ENCODE data around the gene ABLIM3. TPM values are rescaled to one million over a fixed set of nuclear protein-coding genes. Genes with fewer than 3 reads are reported as not detected.

ABLIM3 gene
- total RNA-seq, 2 donors from 2014 or later: 0.14 to 0.19 TPM

DNA sequence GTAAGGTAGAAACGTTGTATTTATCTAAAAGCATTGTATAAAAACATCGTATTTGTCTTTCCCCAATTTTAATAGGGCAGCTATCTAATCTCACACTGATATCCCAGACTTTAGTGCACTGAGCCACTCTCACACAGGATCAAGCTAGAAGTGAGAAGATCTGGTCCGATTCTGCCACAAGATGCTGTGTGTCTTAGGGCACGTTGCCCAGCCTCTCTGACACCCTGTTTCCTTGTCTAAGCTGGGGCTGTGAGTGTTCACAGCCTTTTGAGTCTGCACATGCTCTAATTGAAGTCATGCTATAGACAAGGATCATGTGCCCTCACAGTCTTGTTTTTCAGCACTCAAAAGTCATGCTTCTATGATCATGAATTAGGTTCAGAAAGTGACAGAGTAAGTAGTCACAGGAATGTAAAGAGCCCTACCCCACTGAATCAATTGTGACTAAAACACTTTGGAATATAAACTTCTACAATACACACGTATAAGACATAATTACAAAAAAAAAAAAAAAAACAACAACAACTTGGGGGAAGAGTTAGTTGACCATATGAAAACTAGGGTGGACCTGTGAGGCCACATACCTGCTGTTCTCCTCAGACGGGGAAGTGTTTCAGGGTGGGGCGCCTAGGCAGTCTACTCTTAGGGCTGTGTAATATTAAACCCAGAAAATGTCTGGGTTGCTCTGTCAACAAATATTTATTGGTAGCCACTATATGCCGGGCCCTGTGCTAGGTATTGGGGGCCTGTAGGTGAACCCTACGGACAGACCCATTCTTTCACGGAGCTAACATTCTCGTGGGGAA lies 893 bp upstream of the ABLIM3 start:
- Mint-ChIP-seq H3K9me3 (no peaks in the 10 kb centered on the region), H3K27ac (no peak overlapping the region), H3K27me3 (ENCODE audit: low read depth) (peaks cover 18% of the 10 kb centered on the region), H3K36me3 (ENCODE audit: insufficient read depth in 2 of 2) (no peaks in the 10 kb centered on the region), H3K4me3 (peak overlapping the region in 1 of 2 donors; percentile 51), H3K4me1 (ENCODE audit: low read depth) (no peaks in the 10 kb centered on the region)
- ATAC-seq (replicated peaks in 1 of 2) (no peak), DNase-seq (no peak)

DNA sequence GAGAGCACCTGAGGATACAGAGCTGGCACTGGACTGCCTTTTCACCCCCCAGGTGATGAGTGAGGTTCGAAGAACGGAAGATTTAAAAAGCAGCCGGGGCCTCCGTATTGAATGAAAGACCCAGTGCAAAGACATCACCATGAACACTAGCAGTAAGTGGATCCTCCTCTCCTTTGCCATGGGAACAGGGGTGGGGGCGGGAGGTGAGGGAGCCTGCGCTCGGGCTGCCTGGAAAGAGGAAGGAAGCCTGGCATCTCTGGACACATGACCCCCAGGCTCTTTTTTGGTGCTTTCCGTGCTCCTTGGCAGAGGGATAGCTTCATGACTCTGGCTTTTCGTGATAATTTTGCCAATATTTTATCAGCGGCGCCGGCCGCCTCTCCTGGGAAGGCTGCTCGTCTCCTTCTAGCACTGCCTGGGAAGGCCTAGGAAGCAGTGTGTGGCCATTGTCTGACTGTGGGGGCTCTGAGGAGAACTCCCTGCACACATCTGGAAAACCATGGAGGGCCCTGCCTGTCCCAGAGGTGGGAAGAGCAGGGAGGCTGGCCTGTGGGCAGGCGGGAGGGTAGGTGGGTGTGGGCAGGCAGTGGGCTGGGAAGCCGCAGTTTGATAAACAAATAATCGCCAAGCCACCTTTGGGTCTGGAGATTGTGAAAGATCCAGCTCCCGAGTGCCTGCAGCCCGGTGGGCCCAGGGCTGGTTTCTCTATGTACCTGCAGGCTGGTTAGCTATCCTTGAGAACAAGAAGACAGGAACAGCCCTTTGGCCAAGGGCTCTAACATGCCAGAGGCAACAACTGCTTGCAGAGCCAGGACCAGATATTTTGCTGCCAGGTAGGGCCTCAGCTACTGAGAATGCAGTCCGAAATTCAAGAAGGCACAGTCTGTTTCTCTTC lies 911 bp downstream of the ABLIM3 start:
- DNase-seq (no peak), ATAC-seq (replicated peaks in 1 of 2) (no peak)
- H3K4me3 Mint-ChIP-seq: peak overlapping the region; percentile 72 to 73
- H3K27me3 Mint-ChIP-seq (ENCODE audit: low read depth): peaks cover 5% of the 10 kb centered on the region
- no peaks in the 10 kb centered on the region for H3K36me3 Mint-ChIP-seq (ENCODE audit: insufficient read depth in 2 of 2)
- H3K27ac Mint-ChIP-seq: no peak overlapping the region
- H3K4me1 Mint-ChIP-seq (ENCODE audit: low read depth): no peaks in the 10 kb centered on the region
- peaks cover 0 to 2% of the 10 kb centered on the region in 2 donors for H3K9me3 Mint-ChIP-seq

DNA sequence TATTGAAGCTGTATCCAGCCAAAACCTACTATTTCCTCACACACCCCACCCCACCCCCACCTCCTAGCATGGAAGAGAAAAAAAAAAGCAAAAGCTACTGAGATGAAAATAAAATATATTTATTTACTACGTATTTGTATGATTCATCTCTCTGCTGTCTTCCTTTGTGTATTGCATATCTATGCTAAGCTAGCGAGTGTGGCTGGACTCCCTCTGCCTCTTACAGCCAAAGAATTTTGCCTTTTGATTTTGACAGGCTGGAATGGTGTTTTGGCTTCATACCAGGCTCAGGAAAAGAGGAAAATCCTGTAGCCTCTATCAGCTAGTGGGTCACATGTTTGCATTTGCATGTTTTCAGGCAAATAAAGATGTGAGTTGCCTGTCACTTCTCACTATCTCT lies 2.2 kb downstream of the ABLIM3 start:
- H3K9me3 Mint-ChIP-seq: peaks cover 0 to 2% of the 10 kb centered on the region in 2 donors

DNA sequence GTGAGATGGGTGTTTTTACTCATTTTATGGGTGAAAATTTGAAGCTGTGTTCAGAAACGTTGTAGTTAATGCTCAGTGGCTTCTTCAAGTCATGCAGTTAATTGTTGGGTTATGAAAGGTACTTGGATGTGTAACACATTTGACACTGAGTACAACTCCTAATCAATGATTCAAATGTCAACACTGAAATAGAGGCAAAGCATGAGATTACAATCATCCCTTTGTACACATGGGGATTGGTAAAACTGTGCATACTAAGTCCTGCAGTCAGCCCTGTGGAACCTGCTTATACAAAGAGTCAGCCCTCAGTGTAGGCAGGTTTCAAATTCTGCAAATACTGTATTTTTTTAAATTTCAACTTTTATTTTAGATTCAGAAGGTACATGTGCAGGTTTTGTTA lies 3.3 kb downstream of the ABLIM3 start:
- Mint-ChIP-seq H3K9me3 (peaks cover 0 to 2% of the 10 kb centered on the region in 2 donors), H3K27ac (no peak overlapping the region), H3K4me1 (ENCODE audit: low read depth) (no peaks in the 10 kb centered on the region), H3K4me3 (no peak overlapping the region), H3K27me3 (ENCODE audit: low read depth) (peaks cover 5% of the 10 kb centered on the region), H3K36me3 (ENCODE audit: insufficient read depth in 2 of 2) (no peaks in the 10 kb centered on the region)
- ATAC-seq (replicated peaks in 1 of 2): no peak
- DNase-seq: no peak

More for the DNA sequence above, 2.2 kb downstream of the ABLIM3 start:
- peaks cover 5% of the 10 kb centered on the region for H3K27me3 Mint-ChIP-seq (ENCODE audit: low read depth)
- no peak overlapping the region for H3K27ac Mint-ChIP-seq
- H3K4me3 Mint-ChIP-seq: no peak overlapping the region
- no peaks in the 10 kb centered on the region for H3K4me1 Mint-ChIP-seq (ENCODE audit: low read depth)
- ATAC-seq (replicated peaks in 1 of 2) (no peak), DNase-seq (no peak)
- H3K36me3 Mint-ChIP-seq (ENCODE audit: insufficient read depth in 2 of 2): no peaks in the 10 kb centered on the region

DNA sequence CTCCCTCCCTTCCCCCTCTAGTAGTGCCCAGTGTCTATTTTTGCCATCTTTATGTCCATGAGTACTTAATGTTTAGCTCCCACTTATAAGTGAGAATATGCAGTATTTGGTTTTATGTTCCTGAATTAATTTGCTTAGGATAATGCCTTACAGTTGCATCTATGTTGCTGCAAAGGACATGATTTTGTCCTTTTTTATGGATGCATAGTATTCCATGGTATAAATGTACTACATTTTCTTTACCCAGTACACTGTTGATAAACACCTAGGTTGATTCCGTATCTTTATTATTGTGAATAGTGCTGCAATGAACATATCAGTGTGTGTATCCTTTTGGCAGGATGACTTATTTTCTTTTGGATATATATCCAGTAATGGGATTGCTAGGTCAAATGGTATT lies 3.8 kb downstream of the ABLIM3 start:
- Mint-ChIP-seq H3K4me3 (no peak overlapping the region), H3K36me3 (ENCODE audit: insufficient read depth in 2 of 2) (no peaks in the 10 kb centered on the region), H3K4me1 (ENCODE audit: low read depth) (no peaks in the 10 kb centered on the region), H3K9me3 (peaks cover 0 to 2% of the 10 kb centered on the region in 2 donors), H3K27me3 (ENCODE audit: low read depth) (peaks cover 5% of the 10 kb centered on the region), H3K27ac (no peak overlapping the region)
- no peak for DNase-seq
- no peak for ATAC-seq (replicated peaks in 1 of 2)

DNA sequence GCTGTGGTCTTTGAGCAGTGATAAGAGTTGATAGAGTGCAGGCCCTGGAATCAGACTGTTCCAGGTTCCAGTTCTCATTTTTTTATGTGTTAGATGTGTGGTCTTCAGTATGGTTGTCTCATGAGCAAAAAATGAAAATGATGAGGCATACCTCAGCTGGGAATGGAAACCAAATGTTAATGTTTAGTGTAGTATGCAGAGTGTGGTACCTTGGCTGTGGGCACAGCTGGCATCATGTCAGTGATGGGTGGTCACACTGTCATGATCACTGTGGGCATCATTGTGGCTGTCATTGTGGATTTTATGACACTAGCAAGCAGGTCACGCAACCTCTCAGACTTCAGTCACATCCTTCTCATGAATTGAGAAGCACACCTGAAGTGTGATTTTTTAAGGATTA lies 6.4 kb downstream of the ABLIM3 start:
- peak in 1 of 2 donors; percentile 8 for DNase-seq
- no peak overlapping the region for H3K4me3 Mint-ChIP-seq
- H3K27ac Mint-ChIP-seq: no peak overlapping the region
- H3K4me1 Mint-ChIP-seq (ENCODE audit: low read depth): no peaks in the 10 kb centered on the region
- peak; percentile 65 to 67 for ATAC-seq (replicated peaks in 1 of 2)
- H3K36me3 Mint-ChIP-seq (ENCODE audit: insufficient read depth in 2 of 2): no peaks in the 10 kb centered on the region
- peaks cover 0 to 2% of the 10 kb centered on the region in 2 donors for H3K9me3 Mint-ChIP-seq
- H3K27me3 Mint-ChIP-seq (ENCODE audit: low read depth): no peaks in the 10 kb centered on the region

DNA sequence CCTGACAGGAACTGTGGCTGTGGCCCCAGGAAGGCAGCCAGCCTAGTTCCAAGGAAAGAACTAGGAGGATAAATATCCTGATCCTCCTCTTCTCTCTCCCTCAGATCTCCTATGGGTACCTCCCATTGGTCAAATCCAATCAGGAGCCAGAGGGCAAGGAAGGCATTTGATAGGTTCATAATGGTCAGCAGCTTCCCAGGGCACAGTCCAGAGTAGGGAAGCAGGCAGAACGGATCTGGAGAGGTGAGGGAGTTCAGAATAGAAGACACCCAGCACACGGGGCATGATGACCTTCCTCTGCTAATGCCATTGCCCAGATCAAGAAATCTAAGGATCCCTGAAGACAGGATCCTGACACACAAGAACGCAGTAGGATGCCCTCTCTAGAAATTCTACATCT lies 8.6 kb downstream of the ABLIM3 start:
- H3K9me3 Mint-ChIP-seq: peaks cover 0 to 2% of the 10 kb centered on the region in 2 donors
- H3K4me1 Mint-ChIP-seq (ENCODE audit: low read depth): no peaks in the 10 kb centered on the region
- DNase-seq: no peak
- H3K36me3 Mint-ChIP-seq (ENCODE audit: insufficient read depth in 2 of 2): no peaks in the 10 kb centered on the region
- ATAC-seq (replicated peaks in 1 of 2): no peak
- no peak overlapping the region for H3K27ac Mint-ChIP-seq
- no peak overlapping the region for H3K4me3 Mint-ChIP-seq
- H3K27me3 Mint-ChIP-seq (ENCODE audit: low read depth): no peaks in the 10 kb centered on the region

DNA sequence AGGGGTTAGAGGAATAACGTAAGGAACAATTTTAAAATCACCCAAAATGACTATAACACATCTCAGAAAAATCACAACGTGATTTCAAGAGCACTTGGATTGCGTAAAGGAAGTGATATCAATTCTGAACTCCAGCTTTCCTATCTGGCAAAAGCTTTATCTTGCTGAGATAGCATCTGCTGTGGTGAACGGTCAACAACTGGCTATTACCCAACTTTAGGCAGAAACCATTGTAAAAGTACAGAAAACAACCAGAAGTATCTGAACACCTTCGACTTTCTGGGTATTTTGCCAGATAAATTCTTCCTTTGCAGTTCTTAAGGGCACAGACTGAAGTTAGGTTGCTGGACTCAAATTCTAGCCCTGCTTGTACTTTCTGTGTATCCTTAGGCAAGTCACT lies 9.2 kb downstream of the ABLIM3 start:
- Mint-ChIP-seq H3K9me3 (peaks cover 0 to 2% of the 10 kb centered on the region in 2 donors), H3K27me3 (ENCODE audit: low read depth) (no peaks in the 10 kb centered on the region), H3K36me3 (ENCODE audit: insufficient read depth in 2 of 2) (no peaks in the 10 kb centered on the region), H3K4me3 (no peak overlapping the region), H3K4me1 (ENCODE audit: low read depth) (no peaks in the 10 kb centered on the region), H3K27ac (no peak overlapping the region)
- ATAC-seq (replicated peaks in 1 of 2): no peak
- DNase-seq: no peak

DNA sequence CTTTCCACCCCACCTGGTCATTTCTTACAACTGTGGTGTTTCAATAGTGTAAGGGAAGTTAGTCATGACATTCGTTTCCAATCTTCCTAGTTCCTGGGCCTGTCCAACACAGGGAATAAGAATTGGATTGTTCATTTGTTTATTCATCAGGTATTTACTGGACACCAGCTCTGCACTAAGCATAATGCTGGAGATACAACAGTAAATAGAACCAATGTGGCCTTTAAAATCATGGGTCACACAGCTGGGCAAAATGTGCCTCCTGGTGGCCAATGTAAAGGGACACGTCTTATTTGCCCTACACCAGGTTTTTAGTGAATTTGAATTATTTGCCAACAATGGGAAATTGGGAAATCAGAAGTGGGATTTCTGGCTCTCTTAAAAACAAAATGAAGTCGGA lies 10.4 kb downstream of the ABLIM3 start:
- Mint-ChIP-seq H3K27me3 (ENCODE audit: low read depth) (no peaks in the 10 kb centered on the region), H3K4me3 (no peak overlapping the region), H3K4me1 (ENCODE audit: low read depth) (peaks cover 4% of the 10 kb centered on the region), H3K27ac (no peak overlapping the region), H3K9me3 (no peaks in the 10 kb centered on the region), H3K36me3 (ENCODE audit: insufficient read depth in 2 of 2) (no peaks in the 10 kb centered on the region)
- ATAC-seq (replicated peaks in 1 of 2) (no peak), DNase-seq (no peak)

DNA sequence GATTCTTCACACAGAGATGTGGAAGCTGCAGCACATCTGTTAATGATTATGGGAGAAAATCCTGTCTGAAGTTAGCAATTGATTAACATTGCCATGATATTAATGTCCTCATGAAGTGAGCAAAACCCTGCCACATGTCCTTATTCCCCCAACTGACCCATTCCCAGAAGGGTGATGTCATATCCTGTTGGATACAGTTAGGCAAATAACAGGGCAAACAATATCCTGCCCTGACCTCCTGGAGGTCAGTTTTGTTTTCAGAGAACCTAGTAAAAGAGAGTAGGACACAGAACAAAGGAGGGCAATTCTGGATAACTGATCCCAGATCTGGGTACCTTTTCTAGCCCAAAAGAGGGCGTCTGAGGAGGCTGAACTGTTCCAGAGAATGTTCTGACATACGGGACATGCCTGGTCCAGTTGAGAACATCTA lies 11.0 kb downstream of the ABLIM3 start:
- Mint-ChIP-seq H3K4me1 (ENCODE audit: low read depth) (peaks cover 5% of the 10 kb centered on the region), H3K27me3 (ENCODE audit: low read depth) (no peaks in the 10 kb centered on the region), H3K36me3 (ENCODE audit: insufficient read depth in 2 of 2) (no peaks in the 10 kb centered on the region), H3K27ac (no peak overlapping the region), H3K4me3 (no peak overlapping the region), H3K9me3 (no peaks in the 10 kb centered on the region)
- no peak for ATAC-seq (replicated peaks in 1 of 2)
- no peak for DNase-seq

DNA sequence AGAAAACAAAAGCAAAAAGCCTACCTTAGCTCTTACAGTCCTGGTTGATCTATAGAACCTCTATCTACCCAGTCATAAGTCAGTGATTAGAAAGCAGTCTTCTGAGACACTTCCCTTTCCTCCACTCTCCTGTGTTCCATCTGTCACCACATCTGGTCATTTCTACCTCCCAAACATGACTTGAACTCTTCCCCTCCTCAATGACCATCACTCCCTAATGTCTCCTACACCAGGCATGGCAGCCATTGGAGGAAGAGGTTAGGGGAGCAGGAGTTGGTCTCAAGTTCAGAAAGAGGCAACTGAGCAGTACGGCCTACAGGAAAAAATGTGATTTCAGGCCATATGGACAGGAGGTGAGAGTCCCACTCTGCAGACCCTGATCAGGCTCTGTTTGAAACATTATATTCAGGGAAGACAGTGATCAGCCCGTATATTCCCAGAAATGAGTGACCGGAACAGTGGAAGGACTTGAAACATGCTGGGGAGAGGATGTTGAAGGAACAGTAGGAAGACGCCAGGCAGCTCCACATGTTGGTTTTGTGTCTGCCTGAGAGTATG lies 12.0 kb downstream of the ABLIM3 start:
- Mint-ChIP-seq H3K4me1 (ENCODE audit: low read depth) (peaks cover 5% of the 10 kb centered on the region), H3K4me3 (no peak overlapping the region), H3K27me3 (ENCODE audit: low read depth) (no peaks in the 10 kb centered on the region), H3K9me3 (no peaks in the 10 kb centered on the region), H3K27ac (no peak overlapping the region), H3K36me3 (ENCODE audit: insufficient read depth in 2 of 2) (no peaks in the 10 kb centered on the region)
- no peak for DNase-seq
- ATAC-seq (replicated peaks in 1 of 2): no peak

DNA sequence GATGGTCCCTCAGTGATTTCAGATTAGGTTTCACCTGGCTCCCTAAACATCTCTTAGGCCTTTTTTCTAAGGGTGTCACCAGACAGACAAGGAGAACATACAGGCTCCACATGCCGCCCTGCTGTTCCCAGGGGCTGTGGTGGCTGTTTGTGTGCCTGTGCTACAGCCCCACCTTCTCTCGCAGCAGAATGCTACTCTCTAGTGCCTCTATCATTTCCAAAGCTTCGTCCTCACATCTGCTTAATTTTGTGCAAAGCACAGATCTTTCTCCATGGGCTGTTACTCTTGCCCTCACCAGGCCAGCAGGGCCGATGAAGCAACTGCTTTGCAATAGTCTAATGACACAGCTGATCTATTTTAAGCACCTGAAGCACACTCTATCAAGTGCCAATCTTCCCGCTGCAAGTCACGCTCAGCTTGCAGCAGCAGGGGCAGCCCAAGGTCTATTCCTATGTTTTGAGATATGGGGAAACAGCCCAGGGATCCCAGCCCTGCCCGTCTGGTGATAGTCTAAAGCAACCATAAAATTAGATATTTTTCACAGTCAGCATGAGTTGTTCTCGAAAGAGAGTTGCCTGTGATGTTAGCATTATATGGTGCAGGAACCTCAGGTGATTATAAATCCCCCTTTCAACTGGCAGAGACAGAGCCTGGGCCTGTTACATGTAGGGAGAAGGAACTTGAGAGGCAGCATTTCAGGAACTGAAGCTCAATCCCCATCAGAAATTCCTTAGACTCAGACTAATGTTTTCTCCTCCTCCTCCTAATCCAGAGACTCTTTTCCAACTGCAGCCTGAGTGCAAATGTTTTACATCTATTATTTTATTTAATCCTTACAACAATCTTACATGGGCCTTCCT lies 12.7 kb downstream of the ABLIM3 start:
- Mint-ChIP-seq H3K36me3 (ENCODE audit: insufficient read depth in 2 of 2) (no peaks in the 10 kb centered on the region), H3K9me3 (no peaks in the 10 kb centered on the region), H3K4me1 (ENCODE audit: low read depth) (peaks cover 5% of the 10 kb centered on the region), H3K27ac (no peak overlapping the region), H3K27me3 (ENCODE audit: low read depth) (no peaks in the 10 kb centered on the region), H3K4me3 (no peak overlapping the region)
- DNase-seq (no peak), ATAC-seq (replicated peaks in 1 of 2) (no peak)
